NT2/D1 (cell line): ENCODE results near the gene RPUSD4.

Experiments
- DNase-seq: peaks from one replicate; pipeline ENCODE4 v3.0.0-alpha.2; 2011; ENCODE audit warnings: low read depth, low spot score
- H3K27me3 ChIP-seq: 2 replicates; pipeline ENCODE4 v1.6.0; 2011; ENCODE audit warnings: mild to moderate bottlenecking; ENCODE audit not compliant: insufficient read length, insufficient read depth
- H3K36me3 ChIP-seq: 2 replicates; pipeline ENCODE4 v1.6.1; 2011; ENCODE audit warnings: mild to moderate bottlenecking, low read length, mixed read lengths; ENCODE audit not compliant: insufficient read depth, insufficient read length
- H3K4me1 ChIP-seq: 2 replicates; pipeline ENCODE4 v1.5.1; 2011; ENCODE audit not compliant: insufficient read depth, insufficient read length
- H3K4me3 ChIP-seq: 2 replicates; pipeline ENCODE4 v1.5.1; 2011; ENCODE audit warnings: low read depth; ENCODE audit not compliant: insufficient read length
- H3K9ac ChIP-seq: 2 replicates; pipeline ENCODE4 v1.6.0; 2011; ENCODE audit warnings: low read depth; ENCODE audit not compliant: insufficient read length
- H3K9me3 ChIP-seq: 2 replicates; pipeline ENCODE4 v1.5.1; 2011; ENCODE audit warnings: mild to moderate bottlenecking, low read length; ENCODE audit not compliant: insufficient read depth
- SUZ12 ChIP-seq: IDR thresholded peaks from 2 replicates; pipeline ENCODE4 v1.6.1; 2011; ENCODE audit not compliant: insufficient read length, insufficient read depth; ENCODE audit errors: extremely low read depth
- YY1 ChIP-seq: IDR thresholded peaks from 2 replicates; pipeline ENCODE4 v1.6.1; 2011; ENCODE audit not compliant: insufficient read length, insufficient read depth
- ZNF274 ChIP-seq: IDR thresholded peaks from 2 replicates; pipeline ENCODE4 v1.6.1; 2011; ENCODE audit warnings: mild to moderate bottlenecking, low read depth, low read length

The RPUSD4 gene

DNA sequence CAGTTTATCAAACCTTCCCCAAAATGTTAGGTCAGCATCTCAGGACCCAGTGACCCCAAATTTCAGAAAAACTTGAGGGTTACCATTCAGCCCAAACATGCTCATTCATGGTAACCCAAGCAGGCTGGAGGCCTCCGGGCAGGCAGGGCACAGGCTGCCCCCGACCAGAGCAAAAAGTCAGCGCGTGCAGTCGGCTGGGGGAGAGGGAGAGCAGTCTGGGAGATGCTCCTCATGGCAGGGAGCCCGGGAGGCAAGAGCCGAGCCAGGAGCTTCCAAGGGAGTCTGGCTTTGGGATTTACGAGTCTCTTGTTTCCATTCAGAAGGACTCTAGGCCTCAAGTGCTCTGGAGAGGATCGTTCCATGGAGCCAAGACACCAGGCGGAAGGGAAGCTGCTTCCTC is 45.7 kb downstream of the RPUSD4 start:
- no peak overlapping the region for H3K4me3 ChIP-seq
- H3K9me3 ChIP-seq, result no peaks in the 10 kb centered on the region
- no peak for DNase-seq
- peaks cover 21% of the 10 kb centered on the region for H3K27me3 ChIP-seq
- no peaks in the 10 kb centered on the region for H3K36me3 ChIP-seq
- TF ChIP-seq ZNF274 (no peak), SUZ12 (no peak), YY1 (no peak)
- H3K4me1 ChIP-seq, result peaks cover 13% of the 10 kb centered on the region
- no peak overlapping the region for H3K9ac ChIP-seq

GRCh38 chr11:126165311-126165720 is 46.1 kb downstream of the RPUSD4 start:
- H3K36me3 ChIP-seq, result no peaks in the 10 kb centered on the region
- no peak for TF ChIP-seq ZNF274
- no peak for TF ChIP-seq YY1
- TF ChIP-seq SUZ12, result no peak
- H3K9ac ChIP-seq, result no peak overlapping the region
- no peaks in the 10 kb centered on the region for H3K9me3 ChIP-seq
- no peak overlapping the region for H3K4me3 ChIP-seq
- no peak for DNase-seq
- H3K4me1 ChIP-seq, result peaks cover 16% of the 10 kb centered on the region
- peaks cover 21% of the 10 kb centered on the region for H3K27me3 ChIP-seq

GRCh38 chr11:126164781-126165180 is 46.7 kb downstream of the RPUSD4 start:
- H3K4me3 ChIP-seq, result no peak overlapping the region
- H3K4me1 ChIP-seq, result peaks cover 16% of the 10 kb centered on the region
- no peak overlapping the region for H3K9ac ChIP-seq
- no peaks in the 10 kb centered on the region for H3K36me3 ChIP-seq
- DNase-seq, result no peak
- TF ChIP-seq YY1 (no peak), SUZ12 (no peak), ZNF274 (no peak)
- H3K27me3 ChIP-seq, result peaks cover 21% of the 10 kb centered on the region
- no peaks in the 10 kb centered on the region for H3K9me3 ChIP-seq

DNA sequence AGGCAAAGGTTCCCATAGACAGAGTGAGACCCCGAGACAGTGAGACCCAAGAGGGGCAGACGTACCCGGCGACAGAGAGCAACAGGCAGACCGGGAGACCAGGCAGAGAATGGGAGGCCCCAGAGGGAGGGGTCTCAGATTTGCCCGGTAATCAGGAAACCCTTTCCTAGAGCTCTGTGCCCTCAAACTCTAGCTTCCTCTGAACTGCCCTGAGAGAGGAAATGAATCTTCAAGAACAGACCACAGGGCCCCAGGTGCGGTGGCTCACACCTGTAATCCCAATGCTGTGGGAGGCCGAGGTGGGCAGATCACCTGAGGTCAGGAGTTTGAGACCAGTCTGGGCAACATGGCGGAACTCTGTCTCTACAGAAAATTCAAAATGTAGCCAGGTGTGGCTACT is 47.7 kb downstream of the RPUSD4 start:
- Histone ChIP-seq H3K27me3 (peaks cover 21% of the 10 kb centered on the region), H3K9ac (no peak overlapping the region), H3K9me3 (no peaks in the 10 kb centered on the region), H3K4me1 (peaks cover 21% of the 10 kb centered on the region), H3K36me3 (no peaks in the 10 kb centered on the region), H3K4me3 (no peak overlapping the region)
- no peak for TF ChIP-seq SUZ12
- no peak for TF ChIP-seq YY1
- TF ChIP-seq ZNF274, result no peak
- DNase-seq, result no peak

DNA sequence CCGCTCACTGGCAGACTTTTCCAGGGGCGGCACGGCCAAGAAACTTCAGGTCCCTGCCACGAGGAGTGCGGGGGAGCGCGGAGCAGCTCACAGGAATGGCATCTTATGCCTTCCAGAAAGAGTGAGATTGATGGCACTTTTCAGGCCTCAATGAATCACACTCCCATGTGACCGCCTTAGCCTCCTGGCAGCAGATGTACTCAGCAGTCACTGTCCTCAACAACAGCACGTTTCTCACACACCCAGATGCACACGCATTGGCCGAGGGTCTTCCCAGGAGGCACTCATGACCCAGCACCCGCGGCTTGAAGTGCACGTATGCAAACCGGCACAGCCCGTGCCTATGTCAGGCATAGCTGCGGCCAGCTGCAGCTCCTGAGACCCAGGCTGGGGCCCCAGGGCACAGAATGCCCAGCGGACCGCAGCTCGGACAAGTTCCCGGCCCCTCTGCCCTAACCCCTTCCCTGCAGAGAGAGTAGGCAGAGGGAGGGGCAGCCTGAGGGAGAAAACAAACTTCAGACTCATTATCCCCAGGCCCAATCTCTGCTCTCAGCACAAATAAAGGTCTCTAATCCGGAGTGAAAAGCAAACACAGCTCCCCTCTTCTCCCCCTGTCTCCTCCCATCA is 48.3 kb downstream of the RPUSD4 start:
- DNase-seq, result no peak
- H3K9me3 ChIP-seq, result no peaks in the 10 kb centered on the region
- peaks cover 21% of the 10 kb centered on the region for H3K4me1 ChIP-seq
- peaks cover 21% of the 10 kb centered on the region for H3K27me3 ChIP-seq
- peak overlapping the region; percentile 56 for H3K9ac ChIP-seq
- H3K36me3 ChIP-seq, result no peaks in the 10 kb centered on the region
- peak overlapping the region; percentile 15 for H3K4me3 ChIP-seq
- TF ChIP-seq ZNF274, result no peak
- TF ChIP-seq SUZ12, result no peak
- no peak for TF ChIP-seq YY1

DNA sequence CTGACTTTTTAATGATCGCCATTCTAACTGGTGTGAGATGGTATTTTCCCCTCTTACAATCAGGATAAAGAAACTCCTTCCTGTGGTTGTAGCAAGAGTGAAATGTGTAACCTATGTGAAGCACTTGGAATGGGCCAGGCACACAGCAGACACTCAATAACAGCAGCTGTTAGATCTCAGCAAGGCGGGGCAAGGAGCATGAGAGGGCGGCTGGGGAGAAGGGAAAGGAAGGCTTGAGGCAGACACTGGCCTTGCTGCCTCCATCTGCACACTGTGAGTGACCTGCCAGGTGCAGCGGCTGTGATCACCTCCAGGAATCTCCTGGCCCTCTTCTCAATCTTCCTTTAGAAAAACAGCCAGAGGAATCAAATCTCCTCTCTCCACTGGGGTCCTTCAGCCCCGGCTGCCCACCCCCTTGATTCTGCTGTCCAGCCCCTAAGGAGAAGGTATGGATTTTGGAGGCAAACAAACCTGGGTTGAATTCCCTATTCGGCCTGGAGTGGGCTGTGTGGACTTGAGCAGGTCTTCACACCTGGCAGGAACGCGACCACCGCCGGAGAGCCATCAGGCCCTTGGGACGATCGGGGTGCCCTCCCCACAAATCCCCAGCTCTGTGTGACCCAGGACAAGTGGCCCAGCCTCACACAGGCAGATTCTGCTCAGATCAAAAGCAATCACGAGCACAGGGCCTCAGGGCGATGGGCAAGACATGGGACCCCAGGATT is 49.0 kb downstream of the RPUSD4 start:
- H3K36me3 ChIP-seq, result no peaks in the 10 kb centered on the region
- H3K9ac ChIP-seq, result no peak overlapping the region
- peaks cover 21% of the 10 kb centered on the region for H3K27me3 ChIP-seq
- H3K9me3 ChIP-seq, result no peaks in the 10 kb centered on the region
- TF ChIP-seq SUZ12 (no peak), ZNF274 (no peak), YY1 (no peak)
- peaks cover 21% of the 10 kb centered on the region for H3K4me1 ChIP-seq
- DNase-seq, result no peak
- no peak overlapping the region for H3K4me3 ChIP-seq

GRCh38 chr11:126161023-126161391 is 50.4 kb downstream of the RPUSD4 start:
- H3K9me3 ChIP-seq, result no peaks in the 10 kb centered on the region
- no peak overlapping the region for H3K9ac ChIP-seq
- H3K27me3 ChIP-seq, result peaks cover 19% of the 10 kb centered on the region
- DNase-seq, result no peak
- TF ChIP-seq YY1 (no peak), SUZ12 (no peak), ZNF274 (no peak)
- peaks cover 21% of the 10 kb centered on the region for H3K4me1 ChIP-seq
- H3K4me3 ChIP-seq, result no peak overlapping the region
- H3K36me3 ChIP-seq, result no peaks in the 10 kb centered on the region
